GM13976 (cell line): ENCODE measurements around the gene PAX9.
A peak's percentile ranks its signal among the peaks of the same experiment; 100 is the strongest.

Experiments
- DNase-seq: peaks from one replicate; pipeline ENCODE4 v3.0.0; 2012; ENCODE audit warnings: low spot score
- in situ Hi-C: fragments of 300-500 bp; cut with MboI; formaldehyde crosslinking; loops from one replicate; pipeline ENCODE4 v1.12.0; 2022; ENCODE audit warnings: low sequenced_read_pairs, mixed read lengths, inconsistent platforms; ENCODE audit not compliant: unreplicated experiment
- TF ChIP-seq, protein P1 (sequence below): IDR thresholded peaks from 2 replicates; pipeline ENCODE4 v1.5.1; 2012; ENCODE audit warnings: borderline replicate concordance, mild to moderate bottlenecking; ENCODE audit not compliant: insufficient read depth; ENCODE audit errors: extremely low read depth, missing control alignments, control extremely low read depth

PAX9 gene

GRCh38 chr14:36659010-36659821 lies 2.4 kb upstream of the PAX9 start:
- peak; percentile 16 for DNase-seq
- TF ChIP-seq, protein P1, sequence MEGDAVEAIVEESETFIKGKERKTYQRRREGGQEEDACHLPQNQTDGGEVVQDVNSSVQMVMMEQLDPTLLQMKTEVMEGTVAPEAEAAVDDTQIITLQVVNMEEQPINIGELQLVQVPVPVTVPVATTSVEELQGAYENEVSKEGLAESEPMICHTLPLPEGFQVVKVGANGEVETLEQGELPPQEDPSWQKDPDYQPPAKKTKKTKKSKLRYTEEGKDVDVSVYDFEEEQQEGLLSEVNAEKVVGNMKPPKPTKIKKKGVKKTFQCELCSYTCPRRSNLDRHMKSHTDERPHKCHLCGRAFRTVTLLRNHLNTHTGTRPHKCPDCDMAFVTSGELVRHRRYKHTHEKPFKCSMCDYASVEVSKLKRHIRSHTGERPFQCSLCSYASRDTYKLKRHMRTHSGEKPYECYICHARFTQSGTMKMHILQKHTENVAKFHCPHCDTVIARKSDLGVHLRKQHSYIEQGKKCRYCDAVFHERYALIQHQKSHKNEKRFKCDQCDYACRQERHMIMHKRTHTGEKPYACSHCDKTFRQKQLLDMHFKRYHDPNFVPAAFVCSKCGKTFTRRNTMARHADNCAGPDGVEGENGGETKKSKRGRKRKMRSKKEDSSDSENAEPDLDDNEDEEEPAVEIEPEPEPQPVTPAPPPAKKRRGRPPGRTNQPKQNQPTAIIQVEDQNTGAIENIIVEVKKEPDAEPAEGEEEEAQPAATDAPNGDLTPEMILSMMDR: no peak
- in situ Hi-C loops: loop anchor here (10.0 kb wide), 1 partner anchor 134 kb away; the partner anchor contains the start of gene NKX2-1

- peak; percentile 26 for DNase-seq
- in situ Hi-C loops: loop anchor here (10.0 kb wide), 1 partner anchor 135 kb away; the partner anchor contains the start of gene NKX2-1
- TF ChIP-seq, protein P1: no peak
Measured at GRCh38 chr14:36659822-36660735, 1.6 kb upstream of the PAX9 start.

DNA sequence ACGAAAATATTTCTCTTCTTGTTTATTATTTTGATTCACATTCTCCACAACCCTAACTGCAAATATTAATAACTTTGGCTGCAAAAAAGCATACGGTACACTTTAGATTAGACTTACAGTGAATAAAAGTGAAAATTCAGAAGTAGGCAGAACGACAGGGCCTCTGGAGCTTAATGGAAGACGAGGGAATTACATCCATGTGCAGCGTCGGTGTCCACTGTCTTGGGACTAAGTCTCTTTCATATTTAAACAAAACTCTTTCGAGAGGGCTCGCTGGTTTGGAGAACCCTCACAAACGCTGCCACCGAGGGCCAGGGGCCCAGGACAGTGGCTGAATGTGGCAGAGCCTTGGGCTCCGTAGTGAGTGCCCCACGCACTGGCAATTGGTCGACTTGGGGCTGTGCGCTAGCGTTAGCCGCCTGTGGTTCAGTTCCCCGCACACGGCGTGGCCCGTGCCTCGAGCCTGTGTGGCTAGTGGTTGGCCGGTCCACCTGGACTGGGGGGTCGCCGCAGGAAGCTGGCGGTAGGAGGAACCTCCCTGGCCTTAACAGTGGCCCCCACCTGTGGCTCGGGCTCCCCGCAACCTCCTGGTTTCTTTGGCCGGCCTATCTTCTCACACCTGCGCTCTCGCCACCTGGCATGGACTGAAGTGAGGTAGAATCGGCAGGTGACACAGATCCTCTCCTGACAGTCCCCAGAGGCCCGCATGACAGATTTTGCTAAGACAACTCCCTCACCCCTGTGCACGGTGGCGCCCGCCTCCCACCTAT lies 739 bp upstream of the PAX9 start:
- peak; percentile 15 for DNase-seq
- in situ Hi-C loops: no loop called here
- TF ChIP-seq, protein P1: no peak

GRCh38 chr14:36662258-36662542 lies 540 bp downstream of the PAX9 start:
- in situ Hi-C loops: no loop called here
- TF ChIP-seq, protein P1: no peak
- no peak for DNase-seq

DNA sequence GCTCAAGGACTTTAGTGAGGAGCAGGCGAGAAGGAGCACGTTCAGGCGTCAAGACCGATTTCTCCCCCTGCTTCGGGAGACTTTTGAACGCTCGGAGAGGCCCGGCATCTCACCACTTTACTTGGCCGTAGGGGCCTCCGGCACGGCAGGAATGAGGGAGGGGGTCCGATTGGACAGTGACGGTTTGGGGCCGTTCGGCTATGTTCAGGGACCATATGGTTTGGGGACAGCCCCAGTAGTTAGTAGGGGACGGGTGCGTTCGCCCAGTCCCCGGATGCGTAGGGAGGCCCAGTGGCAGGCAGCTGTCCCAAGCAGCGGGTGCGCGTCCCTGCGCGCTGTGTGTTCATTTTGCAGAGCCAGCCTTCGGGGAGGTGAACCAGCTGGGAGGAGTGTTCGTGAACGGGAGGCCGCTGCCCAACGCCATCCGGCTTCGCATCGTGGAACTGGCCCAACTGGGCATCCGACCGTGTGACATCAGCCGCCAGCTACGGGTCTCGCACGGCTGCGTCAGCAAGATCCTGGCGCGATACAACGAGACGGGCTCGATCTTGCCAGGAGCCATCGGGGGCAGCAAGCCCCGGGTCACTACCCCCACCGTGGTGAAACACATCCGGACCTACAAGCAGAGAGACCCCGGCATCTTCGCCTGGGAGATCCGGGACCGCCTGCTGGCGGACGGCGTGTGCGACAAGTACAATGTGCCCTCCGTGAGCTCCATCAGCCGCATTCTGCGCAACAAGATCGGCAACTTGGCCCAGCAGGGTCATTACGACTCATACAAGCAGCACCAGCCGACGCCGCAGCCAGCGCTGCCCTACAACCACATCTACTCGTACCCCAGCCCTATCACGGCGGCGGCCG lies 1.1 kb downstream of the PAX9 start:
- in situ Hi-C loops: no loop called here
- TF ChIP-seq, protein P1: no peak
- peak; percentile 25 for DNase-seq
